Measurements from ENCODE around the gene SUSD6. TPM values are rescaled to one million over a fixed set of nuclear protein-coding genes. Genes with fewer than 3 reads are reported as not detected.

The SUSD6 gene
- total and polyA plus RNA-seq, 2 donors (not counting 1 experiment from before 2014, with no cell fraction given) = 62.3 to 97.8 TPM

DNA sequence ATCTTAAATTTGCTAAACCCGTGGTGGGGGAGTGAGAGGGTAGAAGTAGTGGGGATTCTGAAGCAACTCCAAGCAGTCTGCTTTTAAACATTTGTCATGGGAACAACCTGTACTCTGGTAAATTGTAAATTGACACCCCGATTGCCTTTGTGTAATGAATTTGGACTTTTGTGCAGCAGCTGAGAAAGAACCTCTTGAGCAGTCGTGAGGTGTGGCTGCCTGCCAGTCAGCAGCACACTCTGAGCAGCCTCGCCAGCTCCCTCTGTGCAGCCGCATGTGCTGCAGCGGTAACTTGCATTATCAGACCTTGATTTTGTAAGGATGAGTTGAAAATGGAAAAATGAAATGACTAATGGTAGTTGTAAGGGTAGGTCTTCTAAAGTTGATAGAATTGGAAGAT lies 74.3 kb downstream of the SUSD6 start:
- ATAC-seq (ENCODE audit: low read depth) = no peak
- no peak for DNase-seq
- Histone ChIP-seq H3K4me2 (replicated peaks; ENCODE audit: low read depth, low read length, poor library complexity, severe bottlenecking) (peak overlapping the region; percentile 9), H3K4me3 (ENCODE audit: control extremely low read depth in 1 of 5, extremely low read depth in 1 of 5, insufficient read depth in 1 of 5, low read depth in 2 of 5, low read length in 4 of 5) (no peak overlapping the region), H3K36me3 (replicated peaks in 1 of 2; ENCODE audit: control extremely low read depth in 1 of 2, control insufficient read depth in 1 of 2, extremely low read depth in 1 of 2, insufficient read depth in 2 of 2, low read length in 1 of 2) (peaks cover 3 to 9% of the 10 kb centered on the region in 2 experiments), H3K27ac (ENCODE audit: low read length in 2 of 2) (no peak overlapping the region), H2AFZ (ENCODE audit: insufficient read depth, low read depth, low read length, poor library complexity, severe bottlenecking) (no peak overlapping the region), H3K27me3 (replicated peaks in 1 of 4; ENCODE audit: control extremely low read depth in 1 of 4, control insufficient read depth in 3 of 4, insufficient read depth in 4 of 4, low read length in 3 of 4) (no peaks in the 10 kb centered on the region), H3K9ac (ENCODE audit: low read length) (no peak overlapping the region), H3K79me2 (ENCODE audit: control insufficient read depth, insufficient read depth, low read length) (peaks cover 100% of the 10 kb centered on the region), H3K4me1 (ENCODE audit: control insufficient read depth in 2 of 2, insufficient read depth in 2 of 2, low read length in 2 of 2) (peaks cover 51 to 53% of the 10 kb centered on the region in 2 donors), H3K9me3 (ENCODE audit: control extremely low read depth in 1 of 3, control insufficient read depth in 2 of 3, insufficient read depth in 1 of 3, low read length in 2 of 3) (no peaks in the 10 kb centered on the region), H4K20me1 (ENCODE audit: control insufficient read depth, insufficient read depth, low read length, poor library complexity, severe bottlenecking) (peaks cover 82% of the 10 kb centered on the region)
- intact Hi-C loops (cut with micrococcal nuclease) = loop anchor here (1.0 kb wide), 2 partner anchors 8 to 12 kb away; no protein-coding TSS in a partner anchor
- Mint-ChIP-seq H3K4me1 (peaks cover 78% of the 10 kb centered on the region), H3K9me3 (ENCODE audit: insufficient read depth) (no peaks in the 10 kb centered on the region), H3K4me3 (no peak overlapping the region), H3K27ac (peak overlapping the region; percentile 32), H3K27me3 (no peaks in the 10 kb centered on the region)
- 72% methylated on average over 5 of the region's 6 CpGs for WGBS (ENCODE audit: insufficient coverage)
- CTCF ChIA-PET = interaction anchor here (3.7 kb wide), 1 partner anchor 12 kb away, joined by 11 read pairs; no protein-coding TSS in a partner anchor
- POLR2A ChIA-PET = no interaction called here
- no peak for TF ChIP-seq EZH2 (IDR thresholded peaks at IDR 0.05; ENCODE audit: borderline replicate concordance, insufficient read depth, low read depth, low read length, poor library complexity, severe bottlenecking)
- TF ChIP-seq, protein P1, sequence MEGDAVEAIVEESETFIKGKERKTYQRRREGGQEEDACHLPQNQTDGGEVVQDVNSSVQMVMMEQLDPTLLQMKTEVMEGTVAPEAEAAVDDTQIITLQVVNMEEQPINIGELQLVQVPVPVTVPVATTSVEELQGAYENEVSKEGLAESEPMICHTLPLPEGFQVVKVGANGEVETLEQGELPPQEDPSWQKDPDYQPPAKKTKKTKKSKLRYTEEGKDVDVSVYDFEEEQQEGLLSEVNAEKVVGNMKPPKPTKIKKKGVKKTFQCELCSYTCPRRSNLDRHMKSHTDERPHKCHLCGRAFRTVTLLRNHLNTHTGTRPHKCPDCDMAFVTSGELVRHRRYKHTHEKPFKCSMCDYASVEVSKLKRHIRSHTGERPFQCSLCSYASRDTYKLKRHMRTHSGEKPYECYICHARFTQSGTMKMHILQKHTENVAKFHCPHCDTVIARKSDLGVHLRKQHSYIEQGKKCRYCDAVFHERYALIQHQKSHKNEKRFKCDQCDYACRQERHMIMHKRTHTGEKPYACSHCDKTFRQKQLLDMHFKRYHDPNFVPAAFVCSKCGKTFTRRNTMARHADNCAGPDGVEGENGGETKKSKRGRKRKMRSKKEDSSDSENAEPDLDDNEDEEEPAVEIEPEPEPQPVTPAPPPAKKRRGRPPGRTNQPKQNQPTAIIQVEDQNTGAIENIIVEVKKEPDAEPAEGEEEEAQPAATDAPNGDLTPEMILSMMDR (IDR thresholded peaks at IDR 0.05) = no peak

- peaks cover 99% of the 10 kb centered on the region for H3K79me2 ChIP-seq (ENCODE audit: control insufficient read depth, insufficient read depth, low read length)
- peaks cover 45 to 47% of the 10 kb centered on the region in 2 donors for H3K4me1 ChIP-seq (ENCODE audit: control insufficient read depth in 2 of 2, insufficient read depth in 2 of 2, low read length in 2 of 2)
- no peaks in the 10 kb centered on the region for H3K9me3 ChIP-seq (ENCODE audit: control extremely low read depth in 1 of 3, control insufficient read depth in 2 of 3, insufficient read depth in 1 of 3, low read length in 2 of 3)
- Mint-ChIP-seq H3K4me1 (peaks cover 77% of the 10 kb centered on the region), H3K27ac (peak overlapping the region; percentile 64), H3K27me3 (no peaks in the 10 kb centered on the region), H3K9me3 (ENCODE audit: insufficient read depth) (no peaks in the 10 kb centered on the region), H3K4me3 (no peak overlapping the region)
- intact Hi-C loops (cut with micrococcal nuclease) = no loop called here
- H3K4me3 ChIP-seq (ENCODE audit: control extremely low read depth in 1 of 5, extremely low read depth in 1 of 5, insufficient read depth in 1 of 5, low read depth in 2 of 5, low read length in 4 of 5) = no peak overlapping the region
- peak overlapping the region in 1 of 2 donors; percentile 22 for H3K27ac ChIP-seq (ENCODE audit: low read length in 2 of 2)
- H2AFZ ChIP-seq (ENCODE audit: insufficient read depth, low read depth, low read length, poor library complexity, severe bottlenecking) = no peak overlapping the region
- H3K4me2 ChIP-seq (replicated peaks; ENCODE audit: low read depth, low read length, poor library complexity, severe bottlenecking) = no peak overlapping the region
- H3K36me3 ChIP-seq (replicated peaks in 1 of 2; ENCODE audit: control extremely low read depth in 1 of 2, control insufficient read depth in 1 of 2, extremely low read depth in 1 of 2, insufficient read depth in 2 of 2, low read length in 1 of 2) = peaks cover 0 to 11% of the 10 kb centered on the region in 2 experiments
- ATAC-seq (ENCODE audit: low read depth) (no peak), DNase-seq (no peak)
- no peak overlapping the region for H3K9ac ChIP-seq (ENCODE audit: low read length)
- TF ChIP-seq, protein P1 (IDR thresholded peaks at IDR 0.05) = no peak
- TF ChIP-seq EZH2 (IDR thresholded peaks at IDR 0.05; ENCODE audit: borderline replicate concordance, insufficient read depth, low read depth, low read length, poor library complexity, severe bottlenecking) = no peak
- ChIA-PET POLR2A (no interaction called here), CTCF (interaction anchor here (0.9 to 1.3 kb wide), 3 partner anchors 19 to 103 kb away, joined by 3 to 4 read pairs (median 3); no protein-coding TSS in a partner anchor)
- H3K27me3 ChIP-seq (replicated peaks in 1 of 4; ENCODE audit: control extremely low read depth in 1 of 4, control insufficient read depth in 3 of 4, insufficient read depth in 4 of 4, low read length in 3 of 4) = no peaks in the 10 kb centered on the region
- peaks cover 77% of the 10 kb centered on the region for H4K20me1 ChIP-seq (ENCODE audit: control insufficient read depth, insufficient read depth, low read length, poor library complexity, severe bottlenecking)
- WGBS (ENCODE audit: insufficient coverage) = no CpG with 5 or more reads among the region's 4 CpGs
Measured at GRCh38 chr14:69687606-69688298, 76.4 kb downstream of the SUSD6 start.

All from B cell (primary cell).